ENCODE data around the gene NPLOC4. TPM values are rescaled to one million over a fixed set of nuclear protein-coding genes. Genes with fewer than 3 reads are reported as not detected.
A peak's percentile ranks its signal among the peaks of the same experiment; 100 is the strongest.

The NPLOC4 gene
- total RNA-seq, 1 donor from 2014 or later: 86.4 TPM

DNA sequence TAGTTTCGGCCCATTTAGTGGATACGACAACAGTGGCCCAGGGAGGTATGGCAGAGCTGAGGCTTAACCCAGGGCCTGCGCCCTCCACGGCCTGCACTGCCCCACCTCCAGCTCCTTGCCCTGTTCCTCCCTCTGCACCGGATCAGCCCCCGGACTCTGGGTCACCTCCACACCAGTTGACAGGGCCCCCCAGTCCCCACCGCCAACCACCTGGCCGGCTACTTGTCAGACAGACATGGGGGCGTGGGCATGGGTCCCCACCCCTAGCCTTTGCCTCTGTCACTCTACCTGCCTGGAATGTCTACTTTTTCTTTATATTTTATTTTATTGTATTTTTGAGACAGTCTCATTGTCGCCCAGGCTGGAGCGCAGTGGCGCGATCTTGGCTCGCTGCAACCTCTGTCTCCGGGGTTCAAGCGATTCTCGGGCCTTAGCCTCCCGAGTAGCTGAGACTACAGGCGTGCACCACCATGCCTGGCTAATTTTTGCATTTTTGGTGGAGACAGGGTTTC, 121.3 kb downstream of the NPLOC4 start:
- intact Hi-C loops (cut with micrococcal nuclease): no loop called here
- peak; percentile 49 for DNase-seq
- no peak for ATAC-seq

- intact Hi-C loops (cut with micrococcal nuclease): no loop called here
- DNase-seq: peak; percentile 92
- peak; percentile 55 for ATAC-seq
Measured at GRCh38 chr17:81514739-81515529, 122.0 kb downstream of the NPLOC4 start.

DNA sequence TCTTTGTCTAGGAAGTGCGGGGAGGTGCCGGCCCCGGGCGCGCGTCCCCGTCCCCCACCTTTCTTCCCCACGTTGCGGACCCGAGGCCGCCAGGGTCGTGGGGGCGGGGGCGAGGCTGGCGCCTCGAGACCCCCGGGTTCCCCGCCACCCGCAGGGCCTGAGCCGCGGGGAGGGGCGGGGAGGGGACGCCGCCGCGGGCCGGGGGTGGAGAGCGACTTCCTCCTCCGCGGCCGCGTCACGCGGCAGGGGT, 122.5 kb downstream of the NPLOC4 start:
- ATAC-seq (no peak), DNase-seq (no peak)
- intact Hi-C loops (cut with micrococcal nuclease): no loop called here

DNA sequence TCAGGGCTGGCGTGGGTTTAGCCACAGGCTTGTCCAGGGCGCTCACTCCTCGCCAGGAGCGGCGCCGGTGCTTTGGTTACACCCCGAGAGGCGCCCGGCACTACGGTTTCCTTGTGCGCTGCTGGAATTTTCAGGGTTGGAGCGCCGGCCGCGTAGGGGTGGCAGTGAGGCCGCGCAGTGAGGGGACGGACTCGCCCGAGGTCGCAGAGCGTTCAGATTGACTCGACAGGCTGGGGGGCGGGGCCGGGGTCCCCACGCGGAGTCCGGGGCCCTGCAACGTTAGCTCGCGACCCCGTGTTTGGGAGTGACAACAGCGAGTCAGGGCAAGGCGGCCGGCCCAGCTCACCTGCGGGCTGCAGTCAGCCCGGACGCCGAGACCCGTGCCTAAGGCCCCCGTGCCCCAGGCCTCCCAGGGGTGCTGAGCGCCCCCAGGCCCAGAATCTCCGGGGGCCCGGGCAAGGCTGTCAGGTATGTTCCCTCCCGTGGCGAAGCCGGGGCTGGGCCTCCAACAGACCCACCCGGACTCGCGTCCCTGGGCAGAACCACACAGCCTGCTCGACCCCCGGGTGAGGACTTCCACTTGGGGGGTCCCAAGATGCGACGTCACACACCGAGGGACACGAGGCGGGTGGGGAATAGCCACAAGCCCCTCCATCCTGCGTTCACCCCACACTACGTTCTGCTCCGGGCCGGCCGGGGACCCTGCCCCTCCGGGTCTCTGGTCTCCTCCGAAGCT, 123.0 kb downstream of the NPLOC4 start:
- DNase-seq (peak; percentile 83), ATAC-seq (peak; percentile 32)
- intact Hi-C loops (cut with micrococcal nuclease): no loop called here

GRCh38 chr17:81513372-81513752, 123.5 kb downstream of the NPLOC4 start:
- intact Hi-C loops (cut with micrococcal nuclease): no loop called here
- DNase-seq: peak; percentile 80
- peak; percentile 27 for ATAC-seq

- peak; percentile 96 for DNase-seq
- intact Hi-C loops (cut with micrococcal nuclease): no loop called here
- peak; percentile 68 for ATAC-seq
Measured at GRCh38 chr17:81512562-81513371, 124.1 kb downstream of the NPLOC4 start, which contains the start of gene ACTG1. Gene ACTG1, minus strand, starts transcription at chr17:81512799. Its CDS starts 445 bp downstream, at chr17:81512354.

DNA sequence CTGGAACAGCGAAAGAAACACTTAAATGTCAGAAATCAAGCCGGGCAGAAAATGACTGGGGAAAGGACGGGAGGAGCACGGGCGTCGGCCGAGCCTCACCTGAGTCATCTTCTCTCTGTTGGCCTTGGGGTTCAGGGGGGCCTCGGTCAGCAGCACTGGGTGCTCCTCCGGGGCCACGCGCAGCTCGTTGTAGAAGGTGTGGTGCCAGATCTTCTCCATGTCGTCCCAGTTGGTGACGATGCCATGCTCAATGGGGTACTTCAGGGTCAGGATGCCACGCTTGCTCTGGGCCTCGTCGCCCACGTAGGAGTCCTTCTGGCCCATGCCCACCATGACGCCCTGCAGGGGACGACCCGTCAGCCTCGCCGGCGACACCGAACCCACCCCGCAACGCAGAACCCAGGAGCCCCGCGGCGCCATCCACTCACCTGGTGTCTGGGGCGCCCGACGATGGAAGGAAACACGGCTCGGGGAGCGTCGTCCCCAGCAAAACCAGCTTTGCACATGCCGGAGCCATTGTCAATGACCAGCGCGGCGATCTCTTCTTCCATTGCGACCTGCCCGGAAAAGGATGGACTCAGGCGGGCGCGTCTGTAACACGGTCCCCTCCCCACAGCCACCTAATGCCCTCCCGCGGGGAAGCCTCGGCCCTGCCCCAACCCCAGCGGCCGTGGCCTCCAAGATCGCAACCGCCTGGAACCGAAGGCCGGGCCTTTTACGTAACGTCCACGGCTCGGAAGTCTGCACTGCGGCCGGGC, 124.9 kb downstream of the NPLOC4 start:
- DNase-seq (peak; percentile 59), ATAC-seq (peak; percentile 0)
- intact Hi-C loops (cut with micrococcal nuclease): no loop called here

- ATAC-seq (no peak), DNase-seq (no peak)
- intact Hi-C loops (cut with micrococcal nuclease): no loop called here
Measured at GRCh38 chr17:81511554-81511803, 125.4 kb downstream of the NPLOC4 start.

DNA sequence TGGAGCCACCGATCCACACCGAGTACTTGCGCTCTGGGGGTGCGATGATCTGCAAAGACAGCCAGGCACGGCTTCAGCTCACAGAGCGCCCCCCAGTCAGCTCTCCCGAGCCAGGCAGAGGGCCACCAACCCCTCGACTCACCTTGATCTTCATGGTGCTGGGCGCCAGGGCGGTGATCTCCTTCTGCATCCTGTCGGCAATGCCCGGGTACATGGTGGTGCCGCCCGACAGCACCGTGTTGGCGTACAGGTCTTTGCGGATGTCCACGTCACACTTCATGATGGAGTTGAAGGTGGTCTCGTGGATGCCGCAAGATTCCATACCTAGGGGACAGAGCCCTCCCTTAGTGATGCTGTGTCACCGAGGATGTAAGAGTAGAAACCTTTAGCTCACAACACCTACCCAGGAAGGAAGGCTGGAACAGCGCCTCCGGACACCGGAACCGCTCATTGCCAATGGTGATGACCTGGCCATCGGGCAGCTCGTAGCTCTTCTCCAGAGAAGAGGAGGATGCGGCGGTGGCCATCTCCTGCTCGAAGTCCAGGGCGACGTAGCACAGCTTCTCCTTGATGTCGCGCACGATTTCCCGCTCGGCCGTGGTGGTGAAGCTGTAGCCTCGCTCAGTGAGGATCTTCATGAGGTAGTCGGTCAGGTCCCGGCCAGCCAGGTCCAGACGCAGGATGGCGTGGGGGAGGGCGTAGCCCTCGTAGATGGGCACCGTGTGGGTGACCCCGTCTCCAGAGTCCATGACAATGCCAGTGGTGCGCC, 125.9 kb downstream of the NPLOC4 start:
- intact Hi-C loops (cut with micrococcal nuclease): no loop called here
- peak; percentile 56 for DNase-seq
- no peak for ATAC-seq

DNA sequence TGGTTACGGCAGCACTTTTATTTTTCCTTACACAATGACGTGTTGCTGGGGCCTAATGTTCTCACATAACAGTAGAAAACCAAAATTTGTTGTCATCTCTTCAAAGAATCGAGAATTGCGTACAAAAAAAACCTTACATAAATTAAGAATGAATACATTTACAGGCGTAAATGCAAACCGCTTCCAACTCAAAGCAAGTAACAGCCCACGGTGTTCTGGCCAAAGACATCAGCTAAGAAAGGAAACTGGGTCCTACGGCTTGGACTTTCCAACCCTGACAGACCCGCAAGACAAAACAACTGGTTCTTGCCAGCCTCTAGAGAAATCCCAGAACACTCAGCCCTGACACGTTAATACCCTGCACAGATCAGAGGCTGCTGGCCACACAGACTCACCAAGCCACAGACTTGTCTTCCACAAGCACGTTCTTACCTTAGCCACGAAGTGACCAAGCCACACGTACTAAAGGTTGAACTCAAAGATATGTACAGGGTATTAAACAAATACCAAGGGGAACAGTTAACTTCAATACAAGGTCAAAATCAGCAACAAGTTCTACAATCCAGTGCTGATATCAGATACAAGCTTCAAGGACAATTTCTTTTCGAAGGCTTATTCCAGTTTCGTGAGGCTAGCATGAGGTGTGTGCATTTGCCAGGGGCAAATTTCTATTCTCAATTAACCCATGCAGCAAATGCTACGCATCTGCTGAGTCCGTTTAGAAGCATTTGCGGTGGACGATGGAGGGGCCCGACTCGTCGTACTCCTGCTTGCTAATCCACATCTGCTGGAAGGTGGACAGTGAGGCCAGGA, 126.7 kb downstream of the NPLOC4 start:
- ATAC-seq (no peak), DNase-seq (peak; percentile 11)
- intact Hi-C loops (cut with micrococcal nuclease): no loop called here

- intact Hi-C loops (cut with micrococcal nuclease): no loop called here
- peak; percentile 19 for DNase-seq
- no peak for ATAC-seq
Measured at GRCh38 chr17:81509207-81509971, 127.5 kb downstream of the NPLOC4 start.

DNA sequence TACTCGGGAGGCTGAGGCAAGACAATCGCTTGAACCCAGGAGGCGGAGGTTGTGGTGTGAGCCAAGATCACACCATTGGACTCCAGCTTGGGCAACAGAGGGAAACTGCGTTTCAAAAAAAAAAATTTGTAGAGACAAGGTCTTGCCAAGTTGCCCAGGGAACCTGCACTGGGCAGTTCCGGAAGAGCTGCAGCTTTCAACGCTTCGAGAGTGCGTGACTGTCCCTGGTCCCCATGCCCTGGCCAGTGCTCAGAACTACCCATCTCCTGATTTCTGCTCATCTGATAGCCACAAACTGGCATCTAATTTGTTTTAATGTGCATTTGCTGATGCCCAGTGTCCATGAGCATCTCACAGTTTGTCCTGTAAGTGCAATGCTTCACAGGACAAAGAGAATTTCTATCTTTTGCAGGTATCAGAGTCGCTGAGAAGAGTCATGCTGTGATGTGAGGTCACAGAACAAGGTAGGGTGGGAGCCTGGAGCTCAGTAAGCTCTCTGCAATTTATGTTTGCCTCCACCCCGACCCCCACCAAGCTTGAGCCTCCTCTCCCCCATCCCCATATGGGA, 128.2 kb downstream of the NPLOC4 start:
- ATAC-seq (no peak), DNase-seq (peak; percentile 29)
- intact Hi-C loops (cut with micrococcal nuclease): no loop called here

Other genes with a start within 250 kb of the NPLOC4 start
- gene BAHCC1, start 241.7 kb downstream of the NPLOC4 start, total RNA-seq: 8.6 TPM
- gene ACTG1, start 124.3 kb downstream of the NPLOC4 start, total RNA-seq: 357 TPM
- gene FSCN2, start 108.7 kb downstream of the NPLOC4 start, total RNA-seq: 0.50 TPM
- 15.4 TPM for gene FAAP100, start 84.8 kb downstream of the NPLOC4 start, total RNA-seq
- gene TSPAN10, start 84 bp upstream of the NPLOC4 start, total RNA-seq: not detected
- gene PDE6G, start 19.4 kb upstream of the NPLOC4 start, total RNA-seq: not detected
- gene OXLD1, start 29.5 kb upstream of the NPLOC4 start, total RNA-seq: 12.4 TPM
- gene CCDC137, start 29.6 kb upstream of the NPLOC4 start, total RNA-seq: 6.2 TPM
- gene ARL16, start 46.7 kb upstream of the NPLOC4 start, total RNA-seq: 12.0 TPM
- 42.1 TPM for gene HGS, start 46.9 kb upstream of the NPLOC4 start, total RNA-seq
- 184 TPM for gene MRPL12, start 66.3 kb upstream of the NPLOC4 start, total RNA-seq
- gene SLC25A10, start 75.2 kb upstream of the NPLOC4 start, total RNA-seq: 8.6 TPM
- gene GCGR, start 167.0 kb upstream of the NPLOC4 start, total RNA-seq: not detected
- gene MCRIP1, start 196.2 kb upstream of the NPLOC4 start, total RNA-seq: 103 TPM
- gene PPP1R27, start 197.9 kb upstream of the NPLOC4 start, total RNA-seq: 0.67 TPM
- gene P4HB, start 223.4 kb upstream of the NPLOC4 start, total RNA-seq: 362 TPM
- gene ARHGDIA, start 234.2 kb upstream of the NPLOC4 start, total RNA-seq: 114 TPM